Coronary artery (tissue), 2 donors: Measurements from ENCODE around the gene DOCK1.

ENCODE experiments used
- DNase-seq: peaks from one replicate; pipeline ENCODE4 v3.0.0-alpha.2; 2017; ENCODE audit warnings: low spot score
- H3K27ac ChIP-seq, 2 donors: fragments of 200-600 bp; sonication (generic); one replicate each; pipeline ENCODE4 v1.5.1; 2016 to 2019
- H3K4me3 ChIP-seq: fragments of 200-600 bp; sonication (generic); 2 replicates; pipeline ENCODE4 v1.5.1; 2016; ENCODE audit warnings: mild to moderate bottlenecking, moderate library complexity
- CTCF ChIP-seq: fragments of 200-600 bp; sonication (generic); IDR thresholded peaks from one replicate; pipeline ENCODE4 v1.5.1; 2019; ENCODE audit warnings: antibody characterized with exemption

The DOCK1 gene

DNA sequence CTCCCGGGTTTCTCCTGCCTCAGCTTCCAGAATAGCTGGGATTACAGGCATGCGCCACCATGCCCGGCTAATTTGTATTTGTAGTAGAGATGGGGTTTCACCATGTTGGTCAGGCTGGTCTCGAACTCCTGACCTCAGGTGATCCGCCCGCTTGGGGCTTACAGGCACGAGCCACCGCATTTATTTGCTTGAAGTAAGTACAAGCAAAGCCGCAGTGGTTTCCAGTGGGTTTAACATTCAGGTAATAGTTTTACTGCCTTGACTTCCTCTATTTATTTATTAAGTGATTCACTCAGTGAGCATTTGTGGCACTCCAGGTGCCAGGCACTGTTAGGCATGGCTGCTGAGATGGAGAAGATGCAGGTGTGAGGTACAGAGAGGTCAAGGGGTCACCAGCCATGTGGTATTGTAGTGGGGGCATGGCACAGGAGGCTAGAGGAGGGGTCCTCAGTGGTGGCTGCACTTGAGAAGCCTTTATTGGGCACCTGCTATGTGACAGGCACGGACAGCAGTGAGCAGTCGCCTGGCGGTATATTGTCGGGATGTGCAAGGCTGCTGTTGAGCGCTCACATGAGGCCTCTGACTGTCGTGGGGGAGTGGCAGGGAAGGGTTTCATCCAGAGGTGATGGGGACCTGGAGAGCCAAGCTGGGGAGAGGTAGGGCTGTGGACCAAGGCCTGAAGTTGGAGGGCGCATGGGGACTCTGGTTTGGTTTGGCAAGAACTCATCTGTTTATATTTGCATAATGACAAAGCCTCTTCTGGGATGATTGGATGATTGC lies 54.9 kb downstream of the DOCK1 start:
- H3K4me3 ChIP-seq, result no peak overlapping the region
- no peak for DNase-seq
- TF ChIP-seq CTCF, result no peak
- no peak overlapping the region for H3K27ac ChIP-seq

GRCh38 chr10:126963354-126963753 lies 58.1 kb downstream of the DOCK1 start:
- H3K4me3 ChIP-seq, result no peak overlapping the region
- TF ChIP-seq CTCF, result no peak
- no peak for DNase-seq
- no peak overlapping the region for H3K27ac ChIP-seq

DNA sequence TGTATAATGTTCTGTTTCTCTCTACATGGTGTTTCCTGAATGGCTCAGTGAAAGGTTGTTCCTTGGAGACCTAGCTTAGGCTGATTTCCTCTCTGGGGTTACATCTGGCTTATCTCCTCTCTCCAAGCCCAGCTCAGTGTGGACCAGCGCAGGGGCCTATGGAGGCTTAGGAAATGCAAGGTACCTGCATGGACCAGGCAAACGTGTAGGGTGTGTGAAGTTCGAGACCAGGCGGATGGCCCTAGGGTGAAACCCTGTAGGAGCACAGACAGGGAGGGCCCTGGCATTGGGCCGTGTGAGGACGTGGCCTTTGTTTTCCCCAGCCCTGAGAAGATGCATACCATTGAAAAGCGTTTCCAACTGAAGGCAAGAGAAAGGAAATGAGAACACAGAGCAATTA lies 59.0 kb downstream of the DOCK1 start:
- Histone ChIP-seq H3K4me3 (no peak overlapping the region), H3K27ac (no peak overlapping the region)
- DNase-seq, result no peak
- no peak for TF ChIP-seq CTCF

GRCh38 chr10:126966938-126967337 lies 61.7 kb downstream of the DOCK1 start:
- no peak for TF ChIP-seq CTCF
- no peak overlapping the region for H3K27ac ChIP-seq
- H3K4me3 ChIP-seq, result no peak overlapping the region
- DNase-seq, result no peak

DNA sequence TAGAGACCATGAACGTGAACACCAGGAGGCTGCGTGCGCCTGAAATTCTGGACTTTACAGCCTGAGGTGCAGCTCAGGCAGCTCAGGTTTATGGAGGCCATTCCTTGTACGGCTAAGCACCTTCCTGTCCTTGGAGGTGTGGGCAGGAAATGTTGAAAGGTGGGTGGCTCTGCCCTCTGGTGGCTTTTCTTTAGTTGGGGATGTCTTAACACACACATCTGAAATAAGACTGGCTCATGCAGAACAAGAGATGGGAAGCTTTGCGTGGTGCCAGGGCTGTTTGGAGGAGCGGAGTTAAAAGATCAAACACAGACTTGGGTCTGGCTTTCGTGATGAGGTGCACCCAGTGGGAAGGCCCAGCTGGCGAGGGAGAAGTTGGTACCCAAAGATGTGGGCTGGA lies 64.1 kb downstream of the DOCK1 start:
- H3K27ac ChIP-seq, result no peak overlapping the region
- no peak for DNase-seq
- no peak for TF ChIP-seq CTCF
- no peak overlapping the region for H3K4me3 ChIP-seq

- H3K4me3 ChIP-seq, result no peak overlapping the region
- no peak for TF ChIP-seq CTCF
- DNase-seq, result no peak
- H3K27ac ChIP-seq, result no peak overlapping the region
Measured at GRCh38 chr10:126972635-126973414, 67.6 kb downstream of the DOCK1 start.

- no peak for DNase-seq
- no peak overlapping the region for H3K4me3 ChIP-seq
- no peak for TF ChIP-seq CTCF
- H3K27ac ChIP-seq, result no peak overlapping the region
Measured at GRCh38 chr10:126975221-126975620, 70.0 kb downstream of the DOCK1 start.
